ENCODE data around the gene PALM.
"Not testable (repeated sequence)": the region's sequence is repeated elsewhere in the genome, so short reads cannot be mapped to it uniquely, and the experiment has no call there.

The PALM gene

DNA sequence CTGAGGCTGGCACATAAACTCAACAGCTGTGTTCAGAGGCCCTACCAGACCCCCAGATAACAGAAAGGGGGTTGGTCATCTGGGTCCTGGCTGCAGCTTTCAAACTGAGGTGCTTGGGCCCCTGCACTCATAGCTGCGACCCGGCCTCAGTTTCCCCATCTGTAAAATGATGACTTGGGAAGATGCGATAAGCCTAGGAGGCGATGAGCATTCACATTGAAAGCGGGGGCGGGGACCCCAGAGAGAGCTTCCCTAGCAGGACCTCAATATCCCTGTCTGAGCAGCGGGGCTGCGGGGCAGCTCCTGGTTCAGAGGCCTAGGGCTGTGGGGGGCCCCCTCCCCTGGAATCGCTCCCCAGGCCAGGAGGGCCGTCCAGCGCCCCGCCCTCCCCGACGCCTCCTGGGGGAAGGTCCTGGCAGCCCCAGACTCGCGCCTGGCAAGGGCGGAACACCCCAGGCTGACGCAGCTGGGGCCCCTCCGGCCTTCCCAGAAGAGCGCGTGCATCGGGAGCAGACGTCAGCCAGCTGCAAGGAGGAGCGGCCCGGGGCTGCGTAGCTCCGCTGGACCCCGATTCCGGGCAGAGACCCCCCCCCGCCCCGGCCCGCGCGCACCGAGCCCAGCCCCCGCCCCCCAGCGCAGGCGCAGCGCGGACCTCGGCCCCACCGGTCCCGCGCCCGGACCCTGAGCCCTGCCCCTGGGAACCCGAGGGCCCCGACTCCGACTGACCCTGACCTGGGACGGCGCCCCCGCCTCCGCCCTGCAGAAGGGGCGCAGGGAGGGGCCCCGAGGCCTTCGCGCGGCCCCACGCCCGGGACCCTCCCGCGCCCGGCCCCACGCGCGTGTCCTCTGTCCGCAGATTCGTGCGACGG lies 29.1 kb upstream of the PALM start:
- DNase-seq = no peak

DNA sequence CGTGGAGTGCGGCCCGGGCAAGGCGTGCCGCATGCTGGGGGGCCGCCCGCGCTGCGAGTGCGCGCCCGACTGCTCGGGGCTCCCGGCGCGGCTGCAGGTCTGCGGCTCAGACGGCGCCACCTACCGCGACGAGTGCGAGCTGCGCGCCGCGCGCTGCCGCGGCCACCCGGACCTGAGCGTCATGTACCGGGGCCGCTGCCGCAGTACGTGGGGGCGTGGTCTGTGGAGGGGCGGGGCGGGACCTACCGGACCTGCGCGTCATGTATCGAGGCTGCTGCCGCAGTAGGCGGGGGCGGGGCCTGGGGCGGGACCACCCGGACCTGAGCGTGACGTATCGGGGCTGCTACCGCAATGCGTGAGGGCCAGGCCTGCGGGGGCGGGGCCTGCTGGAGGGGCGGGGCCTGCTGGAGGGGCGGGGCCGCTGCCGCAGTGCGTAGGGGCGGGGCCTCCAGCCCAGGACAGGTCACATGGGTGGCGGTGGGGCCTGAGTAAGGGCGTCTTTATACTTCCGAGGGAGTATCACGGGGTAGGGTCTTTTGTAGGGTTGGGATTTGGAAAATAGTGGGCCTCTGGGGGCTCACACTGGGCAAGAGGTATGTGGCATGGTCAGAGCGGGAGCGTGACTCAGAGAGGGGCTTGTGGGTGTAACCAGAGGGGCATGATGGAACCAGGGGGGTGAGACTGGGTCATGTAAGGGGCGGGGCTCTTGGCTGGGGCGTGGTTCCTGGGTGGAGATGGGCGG lies 28.3 kb upstream of the PALM start:
- DNase-seq = peak; percentile 97

DNA sequence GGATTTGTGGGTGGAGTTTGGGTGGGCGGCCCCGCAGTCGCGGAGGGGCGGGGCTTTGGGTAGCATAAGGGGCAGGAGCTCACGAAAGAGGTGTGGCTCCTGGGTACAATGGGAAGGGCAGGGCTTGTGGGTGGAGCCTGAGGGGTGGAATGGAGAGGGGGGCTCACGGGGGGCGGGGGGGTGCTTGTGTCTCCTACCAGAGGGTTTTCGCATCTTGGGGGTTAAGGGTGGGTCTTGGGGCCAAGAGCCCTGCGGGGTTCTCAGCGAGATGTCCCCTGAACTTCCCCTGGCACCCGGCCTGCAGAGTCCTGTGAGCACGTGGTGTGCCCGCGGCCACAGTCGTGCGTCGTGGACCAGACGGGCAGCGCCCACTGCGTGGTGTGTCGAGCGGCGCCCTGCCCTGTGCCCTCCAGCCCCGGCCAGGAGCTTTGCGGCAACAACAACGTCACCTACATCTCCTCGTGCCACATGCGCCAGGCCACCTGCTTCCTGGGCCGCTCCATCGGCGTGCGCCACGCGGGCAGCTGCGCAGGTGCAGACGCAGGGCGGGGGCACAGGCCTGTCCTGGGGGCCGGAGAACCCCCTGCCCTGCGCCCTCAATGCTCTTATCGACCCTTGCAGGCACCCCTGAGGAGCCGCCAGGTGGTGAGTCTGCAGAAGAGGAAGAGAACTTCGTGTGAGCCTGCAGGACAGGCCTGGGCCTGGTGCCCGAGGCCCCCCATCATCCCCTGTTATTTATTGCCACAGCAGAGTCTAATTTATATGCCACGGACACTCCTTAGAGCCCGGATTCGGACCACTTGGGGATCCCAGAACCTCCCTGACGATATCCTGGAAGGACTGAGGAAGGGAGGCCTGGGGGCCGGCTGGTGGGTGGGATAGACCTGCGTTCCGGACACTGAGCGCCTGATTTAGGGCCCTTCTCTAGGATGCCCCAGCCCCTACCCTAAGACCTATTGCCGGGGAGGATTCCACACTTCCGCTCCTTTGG lies 27.4 kb upstream of the PALM start:
- peak; percentile 40 for DNase-seq

DNA sequence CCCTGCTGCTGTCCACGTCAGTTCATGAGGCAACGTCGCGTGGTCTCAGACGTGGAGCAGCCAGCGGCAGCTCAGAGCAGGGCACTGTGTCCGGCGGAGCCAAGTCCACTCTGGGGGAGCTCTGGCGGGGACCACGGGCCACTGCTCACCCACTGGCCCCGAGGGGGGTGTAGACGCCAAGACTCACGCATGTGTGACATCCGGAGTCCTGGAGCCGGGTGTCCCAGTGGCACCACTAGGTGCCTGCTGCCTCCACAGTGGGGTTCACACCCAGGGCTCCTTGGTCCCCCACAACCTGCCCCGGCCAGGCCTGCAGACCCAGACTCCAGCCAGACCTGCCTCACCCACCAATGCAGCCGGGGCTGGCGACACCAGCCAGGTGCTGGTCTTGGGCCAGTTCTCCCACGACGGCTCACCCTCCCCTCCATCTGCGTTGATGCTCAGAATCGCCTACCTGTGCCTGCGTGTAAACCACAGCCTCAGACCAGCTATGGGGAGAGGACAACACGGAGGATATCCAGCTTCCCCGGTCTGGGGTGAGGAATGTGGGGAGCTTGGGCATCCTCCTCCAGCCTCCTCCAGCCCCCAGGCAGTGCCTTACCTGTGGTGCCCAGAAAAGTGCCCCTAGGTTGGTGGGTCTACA lies 25.9 kb upstream of the PALM start:
- DNase-seq = no peak

DNA sequence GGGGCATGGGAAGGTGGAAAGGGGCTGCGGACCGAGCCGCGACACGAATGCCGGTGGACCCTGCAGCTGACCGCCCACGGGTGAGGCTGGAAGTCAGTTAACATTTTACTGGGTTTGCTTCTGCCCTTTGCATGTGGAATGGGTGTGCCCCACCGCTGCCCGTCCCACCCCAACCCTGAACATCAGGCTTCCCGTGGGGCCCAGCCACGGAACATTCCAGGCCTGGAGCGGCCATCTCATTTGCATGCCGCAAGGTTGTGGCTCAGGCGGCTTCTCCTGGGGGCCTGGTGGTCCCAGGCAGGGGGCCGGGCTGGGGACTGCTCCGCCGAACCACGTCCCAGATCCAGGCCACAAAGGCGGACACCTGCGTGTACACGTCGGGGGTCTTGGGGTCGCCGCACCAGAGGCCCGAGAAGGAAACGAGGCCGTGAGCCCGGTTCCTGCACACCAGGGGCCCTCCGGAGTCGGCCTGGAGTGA lies 23.2 kb upstream of the PALM start:
- no peak for DNase-seq

DNA sequence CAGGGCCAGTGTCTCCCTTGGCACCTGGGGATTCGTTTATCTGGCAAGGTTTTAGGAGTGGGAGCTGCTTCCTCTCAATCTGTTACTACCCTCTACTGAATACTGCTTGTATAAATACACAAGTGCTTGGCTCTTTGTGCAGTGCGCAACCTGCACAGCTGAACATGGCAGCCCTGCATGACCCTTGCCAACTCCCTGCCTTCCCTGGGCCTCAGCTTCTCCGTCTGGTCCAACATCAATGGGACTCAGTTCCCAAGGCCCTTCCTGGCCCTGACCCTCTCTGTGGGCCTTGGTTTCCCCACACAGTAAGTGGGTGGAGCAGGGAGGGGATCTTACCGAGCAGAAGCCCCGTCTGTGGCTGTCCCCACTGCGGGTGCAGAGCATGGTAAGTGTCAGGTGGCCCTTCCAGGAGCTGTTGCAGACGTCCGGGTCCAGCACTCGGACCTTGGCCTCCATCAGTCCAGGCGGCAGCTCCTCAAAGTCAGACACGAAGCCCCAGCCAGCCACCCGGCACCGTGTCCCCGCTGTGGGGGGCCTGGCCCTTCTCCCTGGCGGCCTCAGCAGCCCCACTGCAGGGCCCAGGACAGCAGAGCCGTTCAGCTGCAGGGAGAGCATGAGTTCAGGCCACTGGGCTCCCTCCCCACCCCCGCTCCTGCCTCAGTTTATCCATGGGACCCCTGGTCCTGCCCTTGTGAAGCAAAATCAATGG lies 22.0 kb upstream of the PALM start:
- no peak for DNase-seq

DNA sequence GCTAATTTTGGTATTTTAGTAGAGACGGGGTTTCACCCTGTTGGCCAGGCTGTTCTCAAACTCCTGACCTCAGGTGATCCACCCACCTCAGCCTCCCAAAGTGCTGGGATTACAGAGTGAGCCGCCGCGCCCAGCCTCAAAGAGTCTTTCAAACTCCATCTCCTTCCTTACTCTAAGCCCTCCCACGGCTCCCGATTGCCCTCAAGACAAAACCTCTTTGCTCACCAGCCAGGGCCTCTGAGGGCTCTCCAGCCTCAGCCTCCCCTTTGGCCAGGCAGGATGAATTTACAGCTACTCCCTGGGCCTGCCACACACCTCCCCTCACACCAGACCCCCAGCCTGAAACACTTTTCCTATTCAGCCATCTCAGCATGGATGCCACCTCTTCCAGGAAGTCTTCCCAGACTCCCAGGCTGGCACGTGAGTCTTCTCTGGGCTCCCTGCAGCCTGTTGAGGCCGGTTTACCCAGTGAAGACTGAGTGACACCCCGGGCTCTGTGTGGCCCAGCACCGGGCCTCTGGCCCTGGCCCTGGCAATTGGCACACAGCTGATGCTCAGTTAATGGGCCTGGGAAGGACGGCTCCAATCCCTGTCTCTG lies 21.1 kb upstream of the PALM start:
- DNase-seq = no peak

DNA sequence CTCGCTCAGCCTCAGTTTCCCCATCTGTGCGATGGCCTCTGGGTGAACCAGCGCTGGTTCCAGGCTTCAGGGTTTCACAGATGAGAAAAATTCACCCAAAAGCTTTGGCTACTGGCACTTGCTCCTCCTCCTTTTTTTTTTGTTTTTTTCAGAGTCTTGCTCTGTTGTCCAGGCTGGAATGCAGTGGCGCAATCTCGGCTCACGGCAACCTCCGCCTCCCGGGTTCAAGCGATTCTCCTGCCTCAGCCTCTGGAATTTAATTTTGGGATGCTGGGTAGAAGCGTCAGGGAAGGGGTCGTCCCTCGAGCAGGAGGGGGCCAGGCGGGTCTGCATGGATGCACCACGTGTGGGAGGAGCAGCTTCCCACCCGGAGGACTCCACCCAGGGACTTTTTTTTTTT lies 20.5 kb upstream of the PALM start:
- no peak for DNase-seq

DNA sequence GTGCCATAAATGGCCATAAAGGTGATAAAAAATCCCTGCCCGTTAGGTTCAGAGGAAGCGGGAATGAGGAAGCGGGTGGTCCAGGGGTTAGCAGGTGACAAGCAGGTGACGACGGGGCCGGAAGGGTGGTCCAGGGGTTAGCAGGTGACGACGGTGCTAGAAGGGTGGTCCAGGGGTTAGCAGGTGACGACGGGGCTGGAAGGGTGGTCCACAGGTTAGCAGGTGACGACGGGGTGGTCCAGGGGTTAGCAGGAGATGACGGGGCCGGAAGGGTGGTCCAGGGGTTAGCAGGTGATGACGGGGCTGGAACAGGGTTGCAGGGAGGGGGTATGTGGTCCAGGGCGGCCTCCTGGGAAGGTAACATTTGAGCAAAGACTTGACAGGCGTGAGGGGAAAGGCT lies 19.7 kb upstream of the PALM start:
- no peak for DNase-seq

DNA sequence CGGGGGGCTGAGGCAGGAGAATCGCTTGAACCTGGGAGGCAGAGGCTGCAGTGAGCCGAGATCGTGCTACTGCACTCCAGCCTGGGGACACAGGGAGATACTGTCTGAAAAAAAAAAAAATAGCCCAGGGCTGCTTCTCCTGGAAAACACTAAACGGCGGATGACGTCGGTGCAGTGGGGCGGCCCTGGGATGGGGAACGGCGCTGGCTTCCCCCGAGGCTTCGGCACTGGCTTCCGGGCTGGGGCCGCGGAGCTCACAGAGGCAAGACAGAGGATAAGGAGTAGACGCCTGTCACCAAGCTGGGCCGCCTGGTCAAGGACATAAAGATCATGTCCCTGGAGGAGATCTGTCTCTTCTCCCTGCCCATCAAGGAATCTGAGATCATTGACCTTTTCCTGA lies 18.5 kb upstream of the PALM start:
- no peak for DNase-seq

DNA sequence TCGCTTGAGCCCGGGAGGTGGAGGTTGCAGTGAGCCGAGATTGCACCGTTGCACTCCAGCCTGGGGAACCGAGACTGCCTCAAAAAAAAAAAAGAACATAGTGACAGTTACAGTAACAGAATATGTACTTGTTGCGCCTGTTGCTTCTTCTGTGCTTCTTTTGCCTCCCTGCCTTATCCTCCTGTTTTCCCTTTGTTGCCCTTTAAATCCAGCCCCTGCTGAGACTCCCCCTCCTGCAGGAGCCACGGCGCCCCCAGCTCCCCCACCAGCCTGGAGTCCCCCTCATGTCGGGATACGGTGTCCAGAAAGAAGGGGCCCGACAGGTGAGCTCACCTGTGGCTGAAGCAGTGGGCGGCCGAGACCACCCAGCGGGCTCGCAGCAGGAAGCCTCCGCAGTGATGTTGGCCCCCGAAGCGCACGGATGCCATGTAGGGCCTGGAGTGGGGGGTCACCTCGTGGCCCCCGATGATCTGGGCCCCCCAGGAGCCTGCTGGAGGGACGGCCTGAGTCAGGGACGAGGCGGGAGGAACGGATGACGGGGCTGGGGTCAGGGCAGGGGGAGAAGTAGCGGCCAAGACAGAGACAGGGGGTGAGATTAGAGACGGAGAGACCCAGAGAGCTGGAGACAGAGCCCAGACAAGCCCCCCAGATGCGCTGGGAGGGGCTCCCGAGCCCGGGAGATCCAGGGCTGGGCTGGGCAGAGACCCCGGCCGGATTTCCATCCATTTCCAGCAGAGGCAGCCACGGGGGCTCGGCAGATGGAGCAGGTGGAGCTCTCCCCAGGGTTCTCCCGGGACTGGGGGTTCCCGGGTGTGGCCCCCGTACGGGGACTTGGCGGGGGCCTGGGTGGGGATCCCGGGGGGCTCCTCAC lies 14.0 kb upstream of the PALM start:
- DNase-seq = no peak

DNA sequence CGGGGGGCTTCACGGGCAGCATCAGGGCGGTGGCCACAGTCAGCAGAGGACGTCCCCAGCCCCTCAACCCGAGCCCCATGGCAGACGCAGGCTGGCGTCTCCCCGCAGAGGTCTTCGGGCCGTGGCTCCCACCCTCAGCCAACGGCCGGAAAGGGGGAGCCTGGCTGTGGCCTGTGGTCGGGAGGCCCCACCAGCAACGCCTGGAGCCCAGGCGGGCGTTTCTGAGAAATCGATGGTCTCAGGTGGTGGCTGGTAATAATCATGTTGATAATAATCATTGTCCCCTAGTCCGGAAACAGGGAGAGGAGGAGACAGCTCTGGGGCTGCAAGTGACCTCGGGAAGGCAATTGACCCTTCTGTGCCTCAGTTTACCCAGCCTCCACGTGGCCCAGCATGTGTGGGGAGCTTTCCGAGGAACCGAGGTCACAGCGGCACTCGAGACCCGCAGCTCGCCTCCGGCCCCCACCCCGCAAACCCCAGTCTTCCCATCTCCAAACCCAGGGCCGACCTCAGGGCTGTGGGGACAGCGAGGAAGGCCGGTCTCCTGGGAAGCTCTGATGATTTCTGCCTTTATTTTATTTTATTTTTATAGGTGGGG lies 13.3 kb upstream of the PALM start, which contains the start of gene PRSS57:
Gene PRSS57 (minus strand): TSS at position 101 of the 598 bp plus-strand sequence. CDS start 22 bp downstream, at position 79.
- no peak for DNase-seq

DNA sequence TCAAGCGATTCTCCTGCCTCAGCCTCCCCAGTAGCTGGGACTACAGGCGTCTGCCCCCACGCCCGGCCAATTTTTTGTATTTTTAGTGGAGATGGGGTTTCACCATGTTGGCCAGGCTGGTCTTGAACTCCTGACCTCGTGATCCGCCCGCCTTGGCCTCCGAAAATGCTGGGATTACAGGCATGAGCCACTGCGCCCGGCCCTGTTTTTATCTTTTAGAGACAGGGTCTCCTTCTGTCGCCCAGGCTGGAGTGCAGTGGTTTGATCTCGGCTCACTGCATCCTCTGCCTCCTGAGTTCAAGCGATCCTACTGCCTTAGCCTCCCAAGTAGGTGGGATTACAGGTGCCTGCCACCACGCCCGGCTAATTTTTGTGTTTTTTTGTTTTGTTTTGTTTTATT lies 10.2 kb upstream of the PALM start:
- DNase-seq = not testable (repeated sequence)

DNA sequence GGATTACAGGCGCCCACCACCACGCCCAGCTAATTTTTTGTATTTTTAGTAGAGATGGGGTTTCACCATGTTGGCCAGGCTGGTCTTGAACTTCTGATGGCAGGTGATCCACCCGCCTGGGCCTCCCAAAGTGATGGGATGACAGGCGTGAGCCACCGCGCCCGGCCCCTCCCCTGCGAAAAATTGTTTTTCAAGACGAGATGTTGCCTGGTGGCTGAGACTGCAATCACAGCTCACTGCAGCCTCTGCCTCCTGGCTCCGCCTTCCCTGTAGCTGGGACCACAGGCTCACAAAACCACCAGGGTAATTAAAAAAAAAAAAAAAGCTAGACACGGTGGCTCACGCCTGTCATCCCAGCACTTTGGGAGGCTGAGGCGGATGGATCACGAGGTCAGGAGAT lies 8.8 kb upstream of the PALM start:
- not testable (repeated sequence) for DNase-seq

DNA sequence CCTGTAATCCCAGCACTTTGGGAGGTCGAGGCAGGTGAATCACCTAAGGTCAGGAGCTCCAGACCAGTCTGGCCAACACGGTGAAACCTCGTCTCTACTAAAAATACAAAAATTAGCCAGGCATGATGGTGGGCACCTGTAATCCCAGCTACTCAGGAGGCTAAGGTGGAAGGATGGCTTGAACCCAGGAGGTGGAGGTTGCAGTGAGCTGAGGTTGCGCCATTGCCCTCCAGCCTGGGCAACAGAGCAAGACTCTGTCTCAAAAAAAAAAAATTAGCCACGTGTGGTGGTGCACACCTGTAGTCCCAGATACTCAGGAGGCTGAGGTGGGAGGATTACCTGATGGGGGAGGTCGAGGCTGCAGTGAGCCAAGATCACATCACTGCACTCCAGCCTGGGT lies 5.9 kb upstream of the PALM start:
- DNase-seq = not testable (repeated sequence)

DNA sequence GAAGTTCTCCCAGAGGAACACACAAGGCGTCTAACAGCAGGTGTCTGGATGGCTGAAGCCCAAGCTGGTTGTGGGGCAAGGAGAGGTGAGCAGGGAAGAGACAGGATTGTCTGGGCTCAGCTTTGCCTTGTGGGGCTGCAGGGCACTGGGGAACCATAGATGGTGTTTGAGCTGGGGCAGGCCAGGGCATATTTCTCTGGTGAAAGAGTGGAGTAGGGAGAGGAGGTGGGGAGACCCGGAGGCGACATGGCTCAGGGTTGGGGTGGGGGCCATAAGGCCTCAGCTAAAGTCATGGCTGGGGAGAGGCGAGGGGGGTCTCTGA lies 5.4 kb upstream of the PALM start:
- DNase-seq = no peak

DNA sequence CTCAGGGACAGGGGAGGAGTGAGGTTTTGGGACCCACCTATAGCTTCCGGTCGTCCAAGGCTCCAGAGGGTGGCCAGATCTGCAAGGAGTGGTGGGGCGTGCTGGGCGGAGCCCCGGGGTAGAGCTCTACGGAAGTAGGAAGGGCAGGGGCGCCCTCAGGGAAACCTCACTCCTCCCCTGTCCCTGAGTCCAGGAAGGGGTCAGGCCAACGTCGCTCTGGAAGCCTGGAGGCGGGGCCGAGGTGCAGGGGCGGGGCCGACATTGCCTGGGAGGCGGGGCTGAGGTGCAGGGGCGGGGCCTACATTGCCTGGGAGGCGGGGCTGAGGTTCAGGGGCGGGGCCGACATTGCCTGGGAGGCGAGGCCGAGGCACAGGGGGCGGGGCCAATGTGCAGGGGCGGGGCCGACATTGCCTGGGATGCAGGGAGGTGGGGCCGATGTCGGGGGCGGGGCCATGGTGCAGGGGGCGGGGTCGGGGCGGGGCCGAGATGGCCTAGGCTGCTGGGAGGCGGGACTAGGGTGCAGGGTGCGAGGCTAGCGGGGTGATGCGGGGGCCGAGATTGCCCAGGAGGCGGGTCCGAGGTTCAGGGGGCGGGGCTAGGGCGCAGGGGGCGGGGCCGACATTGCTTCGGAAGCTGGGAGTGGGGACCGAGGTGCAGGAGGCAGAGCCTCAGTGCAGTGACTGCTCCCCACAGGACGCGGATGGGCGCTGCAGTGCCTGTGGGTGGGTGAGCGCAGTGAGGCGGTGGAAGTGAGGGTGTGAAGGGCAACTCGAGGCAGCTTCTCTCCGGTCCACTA lies 4.9 kb upstream of the PALM start:
- DNase-seq = peak; percentile 39

DNA sequence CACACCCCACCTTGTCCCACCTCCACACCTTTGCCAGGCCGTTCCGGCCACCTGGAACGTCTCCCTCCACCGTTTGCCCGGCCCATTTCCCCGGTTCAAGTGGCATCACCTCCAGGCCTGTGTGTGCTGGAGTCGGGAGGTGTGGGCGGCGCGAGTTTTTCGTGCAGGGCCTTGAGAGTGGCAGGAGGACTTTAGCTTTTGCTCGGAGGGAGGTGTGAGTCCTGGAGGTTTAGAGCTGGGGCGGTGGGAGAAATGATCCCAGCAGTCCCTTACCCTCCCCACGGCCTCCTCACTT lies 4.3 kb upstream of the PALM start:
- DNase-seq = no peak

All from central memory CD4-positive, alpha-beta T cell (primary cell).